Cortex of kidney (tissue), 1 donor: ENCODE data around the gene RNF223.
"Not testable (repeated sequence)": the region's sequence is repeated elsewhere in the genome, so short reads cannot be mapped to it uniquely, and the experiment has no call there.

ENCODE experiments used
- DNase-seq: peaks from one replicate; lab custom pipeline; 2025; lab: John Stamatoyannopoulos, UW

The RNF223 gene

GRCh38 chr1:1059494-1060280 lies 14.4 kb downstream of the RNF223 start:
- no peak for DNase-seq

GRCh38 chr1:1058921-1059493 lies 15.1 kb downstream of the RNF223 start:
- no peak for DNase-seq

GRCh38 chr1:1058088-1058905 lies 15.8 kb downstream of the RNF223 start:
- DNase-seq = no peak

- not testable (repeated sequence) for DNase-seq
Observed at GRCh38 chr1:1057769-1058087, 16.4 kb downstream of the RNF223 start.

- no peak for DNase-seq
Observed at GRCh38 chr1:1055841-1056736, 18.0 kb downstream of the RNF223 start.

GRCh38 chr1:1054971-1055370 lies 19.1 kb downstream of the RNF223 start:
- DNase-seq = no peak

GRCh38 chr1:1054099-1054700 lies 19.9 kb downstream of the RNF223 start:
- no peak for DNase-seq

- DNase-seq = no peak
Observed at GRCh38 chr1:1053682-1054081, 20.4 kb downstream of the RNF223 start.

- DNase-seq = no peak
Observed at GRCh38 chr1:1053022-1053421, 21.1 kb downstream of the RNF223 start.

- DNase-seq = no peak
Observed at GRCh38 chr1:1052003-1052840, 21.9 kb downstream of the RNF223 start.

GRCh38 chr1:1051127-1051810 lies 22.8 kb downstream of the RNF223 start:
- DNase-seq = no peak

GRCh38 chr1:1050577-1051052 lies 23.5 kb downstream of the RNF223 start:
- DNase-seq = no peak

- no peak for DNase-seq
Observed at GRCh38 chr1:1049318-1050165, 24.6 kb downstream of the RNF223 start.

GRCh38 chr1:1048765-1049164 lies 25.3 kb downstream of the RNF223 start:
- DNase-seq = no peak

- DNase-seq = no peak
Observed at GRCh38 chr1:1047963-1048362, 26.1 kb downstream of the RNF223 start.

GRCh38 chr1:1047407-1047806 lies 26.7 kb downstream of the RNF223 start:
- DNase-seq = no peak

- DNase-seq = no peak
Observed at GRCh38 chr1:1046767-1047166, 27.3 kb downstream of the RNF223 start.

- no peak for DNase-seq
Observed at GRCh38 chr1:1046243-1046642, 27.9 kb downstream of the RNF223 start.

GRCh38 chr1:1045129-1045528 lies 29.0 kb downstream of the RNF223 start:
- no peak for DNase-seq
